AG04449 (cell line): ENCODE data around the gene IL3.

Experiments
- CTCF ChIA-PET: fragments of 350-600 bp; formaldehyde crosslinking; extraction: SDS; loops from one replicate; lab custom pipeline; 2021; ENCODE audit warnings: antibody characterized with exemption; lab: Yijun Ruan, JAX
- POLR2A ChIA-PET: fragments of 400-600, 350-600 bp; formaldehyde crosslinking; extraction: SDS; loops from one replicate; lab custom pipeline; 2020; ENCODE audit warnings: antibody characterized with exemption, inconsistent platforms; lab: Yijun Ruan, JAX
- DNase-seq: peaks from one replicate; pipeline ENCODE4 v3.0.0-alpha.2; 2010; ENCODE audit warnings: low read depth, low spot score
- H3K4me3 ChIP-seq: 2 replicates; pipeline ENCODE4 v1.5.1; 2011; ENCODE audit warnings: low read depth, mild to moderate bottlenecking, control low read depth, low read length
- TF ChIP-seq, protein P1 (sequence below): IDR thresholded peaks from one replicate; pipeline ENCODE4 v1.5.1; 2011; ENCODE audit warnings: mild to moderate bottlenecking, moderate library complexity, low read length, control low read depth, inconsistent platforms; ENCODE audit not compliant: insufficient read depth; ENCODE audit errors: missing control alignments

Gene IL3

DNA sequence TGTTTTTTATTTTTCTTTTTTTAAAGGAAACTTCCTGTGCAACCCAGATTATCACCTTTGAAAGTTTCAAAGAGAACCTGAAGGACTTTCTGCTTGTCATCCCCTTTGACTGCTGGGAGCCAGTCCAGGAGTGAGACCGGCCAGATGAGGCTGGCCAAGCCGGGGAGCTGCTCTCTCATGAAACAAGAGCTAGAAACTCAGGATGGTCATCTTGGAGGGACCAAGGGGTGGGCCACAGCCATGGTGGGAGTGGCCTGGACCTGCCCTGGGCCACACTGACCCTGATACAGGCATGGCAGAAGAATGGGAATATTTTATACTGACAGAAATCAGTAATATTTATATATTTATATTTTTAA is 15.2 kb downstream of the IL3 start:
- no peak for DNase-seq
- H3K4me3 ChIP-seq, result no peak overlapping the region
- POLR2A ChIA-PET, result no interaction called here
- TF ChIP-seq, protein P1, sequence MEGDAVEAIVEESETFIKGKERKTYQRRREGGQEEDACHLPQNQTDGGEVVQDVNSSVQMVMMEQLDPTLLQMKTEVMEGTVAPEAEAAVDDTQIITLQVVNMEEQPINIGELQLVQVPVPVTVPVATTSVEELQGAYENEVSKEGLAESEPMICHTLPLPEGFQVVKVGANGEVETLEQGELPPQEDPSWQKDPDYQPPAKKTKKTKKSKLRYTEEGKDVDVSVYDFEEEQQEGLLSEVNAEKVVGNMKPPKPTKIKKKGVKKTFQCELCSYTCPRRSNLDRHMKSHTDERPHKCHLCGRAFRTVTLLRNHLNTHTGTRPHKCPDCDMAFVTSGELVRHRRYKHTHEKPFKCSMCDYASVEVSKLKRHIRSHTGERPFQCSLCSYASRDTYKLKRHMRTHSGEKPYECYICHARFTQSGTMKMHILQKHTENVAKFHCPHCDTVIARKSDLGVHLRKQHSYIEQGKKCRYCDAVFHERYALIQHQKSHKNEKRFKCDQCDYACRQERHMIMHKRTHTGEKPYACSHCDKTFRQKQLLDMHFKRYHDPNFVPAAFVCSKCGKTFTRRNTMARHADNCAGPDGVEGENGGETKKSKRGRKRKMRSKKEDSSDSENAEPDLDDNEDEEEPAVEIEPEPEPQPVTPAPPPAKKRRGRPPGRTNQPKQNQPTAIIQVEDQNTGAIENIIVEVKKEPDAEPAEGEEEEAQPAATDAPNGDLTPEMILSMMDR, result no peak
- CTCF ChIA-PET, result interaction anchor here (0.9 to 5.7 kb wide), 2 partner anchors 9 to 12 kb away, joined by 4 to 63 read pairs; no protein-coding TSS in a partner anchor

DNA sequence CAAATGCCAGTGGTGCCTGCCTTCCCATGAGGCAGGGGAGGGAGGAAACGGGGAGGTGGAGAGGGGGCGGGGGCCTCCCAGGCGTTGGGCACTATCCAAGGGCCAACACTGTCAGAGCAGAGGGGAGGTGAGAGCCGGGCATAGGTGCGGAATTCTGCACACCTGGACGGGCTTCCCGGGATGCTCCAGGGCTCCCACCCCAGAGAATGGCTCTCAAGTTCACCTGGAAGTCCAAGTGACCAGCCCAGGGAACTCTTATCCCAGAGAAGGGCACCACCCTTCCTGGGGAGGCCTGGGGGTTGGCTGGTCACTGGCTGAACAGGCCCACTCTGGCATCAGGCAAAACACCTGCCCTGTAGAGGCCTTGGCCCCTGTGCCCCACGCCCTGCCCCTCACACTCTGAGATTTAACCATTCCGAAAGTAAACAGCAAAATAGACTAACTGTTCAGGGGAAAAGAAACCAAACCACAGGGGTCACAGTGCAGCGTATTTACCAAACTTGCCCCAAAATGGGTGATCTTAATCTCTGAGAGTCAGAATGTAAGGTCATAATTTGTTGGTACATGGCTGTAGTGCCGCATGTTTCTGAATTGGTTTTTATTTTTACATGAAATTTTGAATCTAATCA is 15.9 kb downstream of the IL3 start:
- DNase-seq, result no peak
- TF ChIP-seq, protein P1, result no peak
- H3K4me3 ChIP-seq, result no peak overlapping the region
- ChIA-PET CTCF (interaction anchor here (0.9 to 5.7 kb wide), 3 partner anchors 10 to 13 kb away, joined by 4 to 63 read pairs (median 22); no protein-coding TSS in a partner anchor), POLR2A (no interaction called here)

DNA sequence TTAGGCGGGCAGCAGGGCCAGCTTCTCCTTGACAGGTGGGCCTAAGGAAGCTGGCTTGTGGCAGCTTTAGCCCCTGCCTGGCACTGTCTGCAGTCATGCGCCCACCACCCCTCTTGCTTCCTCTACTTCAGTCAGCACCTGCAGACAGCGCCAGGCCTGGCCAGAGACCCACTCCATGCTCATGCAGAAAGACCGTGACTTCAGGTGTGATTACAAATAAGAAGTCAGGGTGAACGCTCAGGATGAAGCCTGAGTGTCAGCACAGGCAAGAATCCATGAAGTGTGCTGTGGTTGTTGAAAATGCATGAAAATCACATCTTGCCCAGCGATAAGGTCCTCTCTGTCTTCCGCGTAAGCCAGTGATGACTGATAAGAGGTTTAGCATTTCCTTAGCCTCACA is 16.5 kb downstream of the IL3 start:
- ChIA-PET POLR2A (no interaction called here), CTCF (interaction anchor here (1.1 to 2.5 kb wide), 2 partner anchors 7 to 13 kb away, joined by 4 to 22 read pairs; no protein-coding TSS in a partner anchor)
- DNase-seq, result no peak
- TF ChIP-seq, protein P1, result no peak
- no peak overlapping the region for H3K4me3 ChIP-seq

DNA sequence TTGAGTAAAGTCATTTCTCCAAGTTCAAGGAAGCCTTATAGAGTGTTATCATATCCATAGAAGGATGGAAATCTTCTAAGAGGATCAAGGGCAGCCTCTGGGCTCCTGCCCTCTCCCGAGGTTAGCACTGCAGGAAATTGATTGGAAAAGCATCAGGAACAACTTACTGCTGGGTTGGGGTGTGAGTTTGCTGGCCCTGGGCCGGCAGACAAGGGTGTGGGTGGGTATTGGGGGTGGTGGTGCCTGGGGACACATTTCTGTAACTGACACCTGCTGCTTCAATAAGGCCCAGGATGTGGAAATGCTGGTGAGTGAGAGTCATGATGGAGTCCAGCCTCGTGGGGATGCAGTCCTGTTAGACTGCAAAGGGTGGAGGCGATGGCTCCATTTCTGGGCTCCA is 18.6 kb downstream of the IL3 start:
- TF ChIP-seq, protein P1, result no peak
- ChIA-PET POLR2A (no interaction called here), CTCF (interaction anchor here (1.0 to 2.5 kb wide), 2 partner anchors 14 to 15 kb away, joined by 4 to 22 read pairs; no protein-coding TSS in a partner anchor)
- no peak for DNase-seq
- H3K4me3 ChIP-seq, result no peak overlapping the region

DNA sequence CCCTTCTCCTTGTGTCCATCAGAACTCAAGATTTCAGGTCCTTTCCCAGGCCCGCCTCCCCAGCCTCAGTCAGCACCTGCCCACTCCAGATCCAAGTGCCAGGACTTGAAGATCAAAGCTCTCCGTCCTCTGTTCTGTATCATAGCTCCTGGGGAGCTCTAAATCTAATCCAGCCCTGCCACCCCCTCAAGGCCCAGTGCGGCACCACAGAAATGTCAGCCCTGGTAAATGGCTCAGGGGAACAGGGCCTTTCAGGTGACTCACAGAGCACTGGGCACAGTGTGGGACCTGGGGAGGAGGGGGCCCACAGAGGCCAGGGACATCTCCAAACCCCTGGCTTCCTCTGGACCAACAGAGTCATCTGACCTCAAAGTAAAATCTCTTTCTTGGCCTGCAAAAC is 19.2 kb downstream of the IL3 start:
- DNase-seq, result no peak
- ChIA-PET CTCF (interaction anchor here (1.0 to 2.1 kb wide), 4 partner anchors 11 to 101 kb away, joined by 3 to 9 read pairs (median 5); no protein-coding TSS in a partner anchor), POLR2A (no interaction called here)
- TF ChIP-seq, protein P1, result no peak
- no peak overlapping the region for H3K4me3 ChIP-seq

DNA sequence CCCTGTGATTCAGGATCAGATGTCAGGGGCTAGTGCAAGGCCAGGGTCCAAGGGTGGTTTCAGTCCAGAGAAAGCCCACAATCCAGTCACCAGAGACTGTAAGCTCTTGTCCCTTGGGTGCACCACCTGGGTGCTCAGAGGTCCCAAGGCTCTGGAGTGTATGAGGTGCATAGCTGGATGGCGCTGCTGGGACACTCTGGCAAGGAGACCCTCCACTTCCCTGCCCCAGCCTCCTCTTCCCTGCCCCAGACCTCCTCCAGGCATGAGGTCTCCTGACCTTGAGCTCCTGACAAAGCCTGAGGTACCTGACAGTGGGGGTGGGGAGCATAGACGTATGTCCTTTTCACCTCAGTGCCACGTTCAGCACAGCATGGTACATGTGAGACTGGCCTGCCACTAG is 20.1 kb downstream of the IL3 start:
- TF ChIP-seq, protein P1, result no peak
- H3K4me3 ChIP-seq, result no peak overlapping the region
- no peak for DNase-seq
- POLR2A ChIA-PET, result no interaction called here
- CTCF ChIA-PET, result interaction anchor here (1.2 to 2.5 kb wide), 5 partner anchors 12 to 100 kb away, joined by 3 to 26 read pairs (median 6); no protein-coding TSS in a partner anchor
